GM12878 (cell line): ENCODE results near the gene P2RX1.

Experiments used
- FOS ChIP-seq: IDR thresholded peaks from 3 replicates; pipeline ENCODE4 v1.6.1; 2011; ENCODE audit warnings: borderline replicate concordance; ENCODE audit not compliant: insufficient read length; ENCODE audit errors: extremely low read depth
- HCFC1 ChIP-seq: fragments of 150-350 bp; IDR thresholded peaks from 2 replicates; pipeline ENCODE4 v1.6.1; 2014; ENCODE audit warnings: low read length
- POLR2A ChIP-seq: IDR thresholded peaks from 2 replicates; pipeline ENCODE4 v1.6.1; 2011; ENCODE audit warnings: low read depth, mild to moderate bottlenecking, low read length
- ZNF274 ChIP-seq: IDR thresholded peaks from one replicate; pipeline ENCODE4 v1.8.0; 2011; ENCODE audit not compliant: insufficient read length, insufficient read depth
- TF ChIP-seq, protein P1 (sequence below), 3 experiments: IDR thresholded peaks in 2 of 3; conservative IDR thresholded peaks in 1 of 3; 2 replicates each; pipeline ENCODE4 v1.5.1; 2011; ENCODE audit warnings: low read depth in 3 of 3, low read length in 3 of 3, mild to moderate bottlenecking in 3 of 3, control low read depth in 2 of 3, moderate library complexity in 2 of 3, inconsistent platforms in 1 of 3, mixed read lengths in 1 of 3; ENCODE audit not compliant: control insufficient read depth in 2 of 3, insufficient read depth in 1 of 3; ENCODE audit errors: extremely low read depth in 1 of 3

DNA sequence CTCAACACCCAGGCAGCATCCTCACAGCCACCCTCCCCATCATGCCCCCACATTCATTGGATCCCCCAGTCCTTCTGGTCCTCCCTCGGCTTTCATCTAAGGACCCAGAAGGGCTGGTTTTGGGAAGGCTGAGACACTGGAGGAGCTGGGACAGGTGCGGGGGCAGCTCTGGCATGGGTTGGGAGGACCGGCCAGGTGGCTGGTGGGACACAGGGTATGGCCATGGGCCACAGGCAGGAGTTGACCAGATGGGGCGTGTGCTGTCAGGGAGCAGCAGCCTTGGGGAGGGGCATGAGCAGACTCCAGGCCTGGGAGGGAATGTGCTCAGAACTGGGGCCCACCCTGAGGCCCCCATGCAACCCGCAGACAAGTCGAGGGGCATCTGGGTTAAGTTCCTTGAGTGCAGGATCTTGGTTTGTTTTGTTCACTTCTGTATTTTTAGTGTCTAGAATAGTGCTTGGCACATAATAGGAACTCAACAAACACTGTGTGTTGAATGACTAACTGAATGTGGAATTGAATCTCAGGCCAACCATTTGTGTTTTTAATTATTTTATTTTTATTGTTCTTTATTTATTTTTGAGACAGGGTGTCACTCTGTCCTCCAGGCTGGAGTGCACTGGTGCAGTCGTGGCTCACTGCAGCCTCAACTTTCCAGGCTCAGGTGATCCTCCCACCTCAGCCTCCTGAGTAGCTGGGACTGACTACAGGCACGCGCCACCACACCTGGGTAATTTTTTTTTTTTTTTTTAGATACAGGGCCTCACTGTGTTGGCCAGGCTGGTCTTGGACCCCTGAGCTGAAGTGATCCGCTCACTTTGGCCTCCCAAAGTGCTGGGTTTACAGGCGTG lies 5.6 kb downstream of the P2RX1 start:
- TF ChIP-seq FOS (no peak), POLR2A (no peak), HCFC1 (no peak), ZNF274 (no peak)
- TF ChIP-seq, protein P1, sequence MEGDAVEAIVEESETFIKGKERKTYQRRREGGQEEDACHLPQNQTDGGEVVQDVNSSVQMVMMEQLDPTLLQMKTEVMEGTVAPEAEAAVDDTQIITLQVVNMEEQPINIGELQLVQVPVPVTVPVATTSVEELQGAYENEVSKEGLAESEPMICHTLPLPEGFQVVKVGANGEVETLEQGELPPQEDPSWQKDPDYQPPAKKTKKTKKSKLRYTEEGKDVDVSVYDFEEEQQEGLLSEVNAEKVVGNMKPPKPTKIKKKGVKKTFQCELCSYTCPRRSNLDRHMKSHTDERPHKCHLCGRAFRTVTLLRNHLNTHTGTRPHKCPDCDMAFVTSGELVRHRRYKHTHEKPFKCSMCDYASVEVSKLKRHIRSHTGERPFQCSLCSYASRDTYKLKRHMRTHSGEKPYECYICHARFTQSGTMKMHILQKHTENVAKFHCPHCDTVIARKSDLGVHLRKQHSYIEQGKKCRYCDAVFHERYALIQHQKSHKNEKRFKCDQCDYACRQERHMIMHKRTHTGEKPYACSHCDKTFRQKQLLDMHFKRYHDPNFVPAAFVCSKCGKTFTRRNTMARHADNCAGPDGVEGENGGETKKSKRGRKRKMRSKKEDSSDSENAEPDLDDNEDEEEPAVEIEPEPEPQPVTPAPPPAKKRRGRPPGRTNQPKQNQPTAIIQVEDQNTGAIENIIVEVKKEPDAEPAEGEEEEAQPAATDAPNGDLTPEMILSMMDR (IDR thresholded peaks at IDR 0.05 in 2 of 3, conservative IDR thresholded peaks at IDR 0.05 in 1 of 3; ENCODE audit: control insufficient read depth in 2 of 3, extremely low read depth in 1 of 3, insufficient read depth in 1 of 3, low read depth in 3 of 3, low read length in 3 of 3), result no peak
